Right lobe of liver (tissue), 6 donors: ENCODE measurements around the gene WDR49. TPM values are rescaled to one million over a fixed set of nuclear protein-coding genes. Genes with fewer than 3 reads are reported as not detected.

Experiments
- ATAC-seq, 4 donors: fragments of 200-7000 bp; cut with Tn5 transposase; one replicate each; pipeline ENCODE4 v1.9.1; 2020; ENCODE audit warnings: mild to moderate bottlenecking in 4 of 4, moderate library complexity in 4 of 4
- DNase-seq, 3 donors: peaks; one replicate each; pipeline ENCODE4 v3.0.0-alpha.2; 2020
- H3K27ac ChIP-seq, 3 donors: fragments of 200-600 bp; one replicate each; pipeline ENCODE4 v1.8.0; 2022
- H3K27me3 ChIP-seq, 2 donors: fragments of 200-600 bp; one replicate each; pipeline ENCODE4 v1.8.0; 2022
- H3K36me3 ChIP-seq, 4 donors: fragments of 200-600 bp; sonication (generic) in 1 of 4; one replicate each; pipeline versions ENCODE4 v1.5.1 to v1.8.0; 2017 to 2022; ENCODE audit warnings: control low read depth in 1 of 4
- H3K4me1 ChIP-seq, 4 donors: fragments of 200-600 bp; sonication (generic) in 1 of 4; one replicate each; pipeline versions ENCODE4 v1.5.1 to v1.8.0; 2017 to 2022; ENCODE audit warnings: control low read depth in 1 of 4
- H3K4me3 ChIP-seq, 3 donors: fragments of 200-600 bp; one replicate each; pipeline ENCODE4 v1.8.0; 2022
- H3K9me3 ChIP-seq, 4 donors: fragments of 200-600 bp; sonication (generic) in 1 of 4; one replicate each; pipeline versions ENCODE4 v1.5.1 to v1.8.0; 2017 to 2022; ENCODE audit warnings: control low read depth in 1 of 4
- CTCF ChIP-seq, 4 donors: fragments of 200-600 bp in 3 of 4; fragments of 450-650 bp in 1 of 4; IDR thresholded peaks; one replicate each; pipeline versions ENCODE4 v1.5.1 to v1.8.0; 2016 to 2022; ENCODE audit warnings: antibody characterized with exemption in 4 of 4, mild to moderate bottlenecking in 2 of 4
- POLR2A ChIP-seq: fragments of 450-650 bp; IDR thresholded peaks from one replicate; pipeline ENCODE4 v1.6.1; 2017; ENCODE audit warnings: antibody characterized with exemption, mild to moderate bottlenecking
- WGBS: methylation state at CpG from one replicate; pipeline ENCODE4 v1.1.6; 2018; ENCODE audit warnings: low coverage, low lambda C conversion rate; ENCODE audit not compliant: insufficient coverage; ENCODE audit errors: missing lambda C conversion rate; 5-methylcytosine and 5-hydroxymethylcytosine counted together
- intact Hi-C, 2 donors: fragments of 100-400 bp; cut with DNase I; formaldehyde crosslinking; loops; one replicate each; pipeline versions ENCODE4 v1.11.2 to v1.14.1; 2022
- long read RNA-seq: library from polyadenylated mRNA; unstranded; transcript quantifications from one replicate; pipeline ENCODE4 v2.0.0, GENCODE V29; 2019
- total RNA-seq, 6 experiments: library from RNA; depleted of rRNA in 2 of 6; stranded (reverse); fragments of >200 nt in 2 of 6; fragmentation: NEBNext Ultra II Directional in 3 of 6; extraction: Animal tissue kit (Norgen Biotek cat#: 25700) in 3 of 6; gene quantifications; one replicate each; pipeline versions ENCODE4 v1.1.0 to v1.2.4, GENCODE V29; 2016 to 2023
- donor health status: DM: no; HTN: yes; CAD: no.
- donor health status: DM: no; HTN: no; CAD: no.
- donor health status: DM: no; HTN: no; CAD: no.
- donor health status: DM: no; HTN: yes; CAD: no.
- donor health status: DM: no; HTN: yes; CAD: no.

Gene WDR49
- under 1 TPM in 1 of 6 experiments, not detected in 5; 0.16 TPM for total RNA-seq
- long read RNA-seq, result 0 reads

DNA sequence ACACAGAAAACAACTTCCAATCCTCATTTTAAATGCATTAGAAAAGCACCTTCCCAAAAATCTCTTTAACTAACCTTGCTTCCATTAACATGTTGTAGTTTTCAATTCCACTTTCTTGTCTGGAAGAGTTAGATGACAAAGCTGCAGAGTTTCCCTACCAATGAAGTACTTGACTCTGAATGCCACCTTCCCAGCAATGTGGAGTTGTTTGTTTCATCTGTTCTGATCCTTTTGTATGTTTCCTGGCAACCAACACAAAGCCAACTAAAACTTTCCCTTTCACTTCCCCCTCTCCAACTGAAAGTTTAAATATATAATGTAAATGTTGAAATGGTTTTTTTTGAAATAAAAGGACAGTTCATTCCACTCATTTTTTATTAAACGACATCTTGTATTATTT lies at the start of gene WDR49:
WDR49 (minus strand) TSS at position 183 of the 400 bp plus-strand sequence. CDS start 517 bp downstream, outside the sequence.
- ATAC-seq, result peak in 2 of 4 donors; percentile 21 to 42
- Histone ChIP-seq H3K27me3 (no peaks in the 10 kb centered on the region), H3K36me3 (no peaks in the 10 kb centered on the region), H3K27ac (no peak within 1 kb of the TSS), H3K4me3 (no peak within 1 kb of the TSS), H3K4me1 (no peaks in the 10 kb centered on the region), H3K9me3 (no peaks in the 10 kb centered on the region)
- no peak for DNase-seq
- intact Hi-C loops, result no loop called here
- TF ChIP-seq POLR2A (no peak), CTCF (IDR thresholded peaks at IDR 0.05) (no peak)
- 45% methylated on average over 1 of the region's 1 CpG for WGBS

GRCh38 chr3:167700926-167701325 lies 47.2 kb upstream of the WDR49 start:
- no peak for DNase-seq
- Histone ChIP-seq H3K36me3 (peaks cover 0 to 6% (median under 1%) of the 10 kb centered on the region in 4 donors), H3K27me3 (no peaks in the 10 kb centered on the region), H3K9me3 (no peaks in the 10 kb centered on the region), H3K4me1 (peaks cover 0 to 6% (median 0%) of the 10 kb centered on the region in 4 donors), H3K4me3 (no peak overlapping the region), H3K27ac (no peak overlapping the region)
- WGBS, result 80% methylated on average over 1 of the region's 2 CpGs
- TF ChIP-seq POLR2A (no peak), CTCF (IDR thresholded peaks at IDR 0.05) (no peak)
- intact Hi-C loops, result no loop called here
- no peak for ATAC-seq

GRCh38 chr3:167700046-167700445 lies 46.3 kb upstream of the WDR49 start:
- Histone ChIP-seq H3K36me3 (peaks cover 0 to 10% (median 3%) of the 10 kb centered on the region in 4 donors), H3K27me3 (no peaks in the 10 kb centered on the region), H3K4me1 (peaks cover 0 to 6% (median 0%) of the 10 kb centered on the region in 4 donors), H3K9me3 (no peaks in the 10 kb centered on the region), H3K4me3 (no peak overlapping the region), H3K27ac (no peak overlapping the region)
- DNase-seq, result no peak
- 95% methylated on average over 4 of the region's 4 CpGs for WGBS
- ATAC-seq, result no peak
- no peak for TF ChIP-seq CTCF (IDR thresholded peaks at IDR 0.05)
- no peak for TF ChIP-seq POLR2A
- intact Hi-C loops, result no loop called here

GRCh38 chr3:167694121-167694520 lies 40.4 kb upstream of the WDR49 start:
- 91% methylated on average over 2 of the region's 2 CpGs for WGBS
- no peak overlapping the region for H3K27ac ChIP-seq
- intact Hi-C loops, result no loop called here
- no peak for TF ChIP-seq POLR2A
- no peak for TF ChIP-seq CTCF (IDR thresholded peaks at IDR 0.05)
- peaks cover 0 to 6% (median 0%) of the 10 kb centered on the region in 4 donors for H3K4me1 ChIP-seq
- DNase-seq (no peak), ATAC-seq (no peak)
- H3K4me3 ChIP-seq, result no peak overlapping the region
- peaks cover 0 to 18% (median 2%) of the 10 kb centered on the region in 4 donors for H3K36me3 ChIP-seq
- no peaks in the 10 kb centered on the region for H3K27me3 ChIP-seq
- no peaks in the 10 kb centered on the region for H3K9me3 ChIP-seq

DNA sequence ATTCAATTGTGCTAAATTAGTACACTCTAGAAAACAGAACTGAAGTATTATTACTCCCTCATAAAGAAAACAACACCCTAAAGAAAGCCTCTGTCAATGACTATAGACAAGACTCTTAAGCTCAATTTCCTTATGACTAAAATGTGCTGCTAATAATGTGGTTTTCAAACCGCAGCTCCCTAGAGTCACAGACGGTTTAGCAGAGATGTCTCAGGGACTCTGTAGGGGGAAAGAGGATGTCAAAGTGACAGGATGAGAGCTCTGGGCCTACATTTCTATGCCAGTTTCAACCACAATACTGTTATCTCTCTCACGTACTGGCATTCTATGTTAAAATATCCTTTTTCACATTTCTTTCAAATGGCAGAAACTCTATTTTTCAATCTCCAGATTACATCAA lies 37.6 kb upstream of the WDR49 start:
- 78% methylated on average over 3 of the region's 3 CpGs for whole genome bisulfite sequencing
- DNase-seq (no peak), ATAC-seq (peak in 1 of 4 donors; percentile 25)
- TF ChIP-seq CTCF (IDR thresholded peaks at IDR 0.05) (no peak), POLR2A (no peak)
- no peak overlapping the region for H3K4me3 ChIP-seq
- H3K27ac ChIP-seq, result no peak overlapping the region
- H3K9me3 ChIP-seq, result no peaks in the 10 kb centered on the region
- H3K4me1 ChIP-seq, result peaks cover 0 to 3% (median 0%) of the 10 kb centered on the region in 4 donors
- intact Hi-C loops, result no loop called here
- H3K27me3 ChIP-seq, result no peaks in the 10 kb centered on the region
- peaks cover 0 to 25% (median 2%) of the 10 kb centered on the region in 4 donors for H3K36me3 ChIP-seq
